WTC11 (cell line): ENCODE results near the gene PCDHB3. TPM values are rescaled to one million over a fixed set of nuclear protein-coding genes. Genes with fewer than 3 reads are reported as not detected.
A peak's percentile ranks its signal among the peaks of the same experiment; 100 is the strongest.
"Not testable (repeated sequence)": the region's sequence is repeated elsewhere in the genome, so short reads cannot be mapped to it uniquely, and the experiment has no call there.

Experiments used
- ATAC-seq: fragments of 200-7000 bp; cut with Tn5 transposase; 2 replicates; pipeline ENCODE4 v1.10.0; 2021; ENCODE audit warnings: mild to moderate bottlenecking, moderate library complexity
- CTCF ChIA-PET: fragments of 300-600 bp; sonication (Branson Sonifier 250); formaldehyde crosslinking; loops from one replicate; lab custom pipeline; 2021; ENCODE audit warnings: antibody characterized with exemption; lab: Charles Lee
- POLR2A ChIA-PET: fragments of 350-600 bp; sonication (Branson Sonifier 250); formaldehyde crosslinking; loops from one replicate; lab custom pipeline; 2021; ENCODE audit warnings: antibody characterized with exemption; lab: Charles Lee
- DNase-seq: peaks from one replicate; pipeline ENCODE4 v3.0.0; 2021; ENCODE audit warnings: low spot score
- H3K27ac Mint-ChIP-seq: 2 replicates; pipeline ENCODE4 v1.8.0; 2021; ENCODE audit warnings: mixed read lengths
- H3K27me3 Mint-ChIP-seq: 2 replicates; pipeline ENCODE4 v1.8.0; 2021; ENCODE audit warnings: low read depth, mild to moderate bottlenecking, moderate library complexity, mixed read lengths
- H3K36me3 Mint-ChIP-seq: 2 replicates; pipeline ENCODE4 v1.8.0; 2021; ENCODE audit warnings: mixed read lengths
- H3K4me1 Mint-ChIP-seq: 2 replicates; pipeline ENCODE4 v1.8.0; 2022; ENCODE audit warnings: mixed read lengths
- H3K4me3 Mint-ChIP-seq: 2 replicates; pipeline ENCODE4 v1.8.0; 2021; ENCODE audit warnings: mild to moderate bottlenecking, moderate library complexity, mixed read lengths
- H3K9me3 Mint-ChIP-seq: 2 replicates; pipeline ENCODE4 v1.8.0; 2021; ENCODE audit warnings: mixed read lengths
- ATF1 ChIP-seq: sonication (generic); formaldehyde crosslinking; IDR thresholded peaks from 2 replicates; pipeline ENCODE4 v1.8.1; 2023; ENCODE audit warnings: mild to moderate bottlenecking, moderate library complexity, missing genetic modification reagents
- ESRRA ChIP-seq: sonication (generic); formaldehyde crosslinking; IDR thresholded peaks from 2 replicates; pipeline ENCODE4 v1.8.1; 2022; ENCODE audit warnings: mild to moderate bottlenecking, missing genetic modification reagents, borderline replicate concordance
- FOXP1 ChIP-seq: sonication (generic); formaldehyde crosslinking; IDR thresholded peaks from 2 replicates; pipeline ENCODE4 v1.8.0; 2022; ENCODE audit warnings: missing genetic modification reagents, mild to moderate bottlenecking, moderate library complexity, borderline replicate concordance
- IRF2 ChIP-seq: sonication (generic); formaldehyde crosslinking; IDR thresholded peaks from 2 replicates; pipeline ENCODE4 v1.8.0; 2022; ENCODE audit warnings: low read depth, missing genetic modification reagents, borderline replicate concordance
- MXD4 ChIP-seq: fragments of 250-450 bp; sonication (Bioruptor Pico); IDR thresholded peaks from 2 replicates; pipeline ENCODE4 v1.8.0; 2021; ENCODE audit warnings: mild to moderate bottlenecking, moderate library complexity, borderline replicate concordance
- MYBL2 ChIP-seq: sonication (generic); formaldehyde crosslinking; IDR thresholded peaks from 2 replicates; pipeline ENCODE4 v1.8.1; 2023; ENCODE audit warnings: mild to moderate bottlenecking, moderate library complexity, missing genetic modification reagents
- SP1 ChIP-seq: sonication (generic); formaldehyde crosslinking; conservative IDR thresholded peaks from 2 replicates; pipeline ENCODE4 v1.8.1; 2022; ENCODE audit warnings: missing genetic modification reagents
- TCF7 ChIP-seq: sonication (generic); formaldehyde crosslinking; IDR thresholded peaks from 2 replicates; pipeline ENCODE4 v1.8.0; 2022; ENCODE audit warnings: mild to moderate bottlenecking, low read depth, missing genetic modification reagents, moderate library complexity
- TEAD4 ChIP-seq: sonication (generic); formaldehyde crosslinking; IDR thresholded peaks from 2 replicates; pipeline ENCODE4 v1.8.0; 2022; ENCODE audit warnings: mild to moderate bottlenecking, missing genetic modification reagents
- ZNF423 ChIP-seq: fragments of 250-450 bp; sonication (Bioruptor Pico); IDR thresholded peaks from 2 replicates; pipeline ENCODE4 v2.1.2; 2022; ENCODE audit warnings: mild to moderate bottlenecking, moderate library complexity
- total RNA-seq: library from RNA; stranded (reverse); gene quantifications from 3 replicates; pipeline ENCODE4 v1.2.3, GENCODE V29; 2021
- TF ChIP-seq, protein P1 (sequence below): fragments of 250-450 bp; sonication (Bioruptor Pico); IDR thresholded peaks from 2 replicates; pipeline ENCODE4 v1.9.0; 2021; ENCODE audit warnings: mild to moderate bottlenecking
- TF ChIP-seq, protein P2 (sequence below): sonication (generic); formaldehyde crosslinking; conservative IDR thresholded peaks from 2 replicates; pipeline ENCODE4 v1.8.1; 2023; ENCODE audit warnings: mild to moderate bottlenecking, low read depth, missing genetic modification reagents, moderate library complexity
- TF ChIP-seq, protein P3 (sequence below): sonication (generic); formaldehyde crosslinking; IDR thresholded peaks from 2 replicates; pipeline ENCODE4 v1.8.1; 2023; ENCODE audit warnings: mild to moderate bottlenecking, missing genetic modification reagents, moderate library complexity
- TF ChIP-seq, protein P4 (sequence below): sonication (generic); formaldehyde crosslinking; IDR thresholded peaks from 2 replicates; pipeline ENCODE4 v1.8.0; 2022; ENCODE audit warnings: mild to moderate bottlenecking, missing genetic modification reagents
- TF ChIP-seq, protein P5 (sequence below): fragments of 250-450 bp; sonication (Bioruptor Pico); IDR thresholded peaks from 2 replicates; pipeline ENCODE4 v1.9.0; 2021; ENCODE audit warnings: mild to moderate bottlenecking
- TF ChIP-seq, protein P6 (sequence below): sonication (generic); formaldehyde crosslinking; IDR thresholded peaks from 2 replicates; pipeline ENCODE4 v1.8.1; 2022; ENCODE audit warnings: mild to moderate bottlenecking, moderate library complexity, missing genetic modification reagents
- TF ChIP-seq, protein P7 (sequence below): fragments of 250-450 bp; sonication (Bioruptor Pico); IDR thresholded peaks from 2 replicates; pipeline ENCODE4 v1.9.0; 2021; ENCODE audit warnings: moderate library complexity, mild to moderate bottlenecking, inconsistent platforms, borderline replicate concordance
- TF ChIP-seq, protein P8 (sequence below): sonication (generic); formaldehyde crosslinking; IDR thresholded peaks from 2 replicates; pipeline ENCODE4 v1.8.1; 2023; ENCODE audit warnings: mild to moderate bottlenecking, missing genetic modification reagents, borderline replicate concordance

PCDHB3 gene
- total RNA-seq, 1 experiment from 2014 or later: 6.4 TPM

DNA sequence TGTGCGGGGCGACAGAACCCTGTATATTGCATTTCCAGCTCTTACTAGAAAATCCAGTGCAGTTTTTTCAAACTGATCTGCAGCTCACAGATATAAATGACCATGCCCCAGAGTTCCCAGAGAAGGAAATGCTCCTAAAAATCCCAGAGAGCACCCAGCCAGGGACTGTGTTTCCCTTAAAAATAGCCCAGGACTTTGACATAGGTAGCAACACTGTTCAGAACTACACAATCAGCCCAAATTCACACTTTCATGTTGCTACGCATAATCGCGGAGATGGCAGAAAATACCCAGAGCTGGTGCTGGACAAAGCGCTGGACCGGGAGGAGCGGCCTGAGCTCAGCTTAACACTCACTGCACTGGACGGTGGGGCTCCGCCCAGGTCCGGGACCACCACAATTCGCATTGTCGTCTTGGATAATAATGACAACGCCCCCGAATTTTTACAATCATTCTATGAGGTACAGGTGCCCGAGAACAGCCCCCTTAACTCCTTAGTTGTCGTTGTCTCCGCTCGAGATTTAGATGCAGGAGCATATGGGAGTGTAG is 35.5 kb downstream of the PCDHB3 start (continued):
- TF ChIP-seq, protein P1, sequence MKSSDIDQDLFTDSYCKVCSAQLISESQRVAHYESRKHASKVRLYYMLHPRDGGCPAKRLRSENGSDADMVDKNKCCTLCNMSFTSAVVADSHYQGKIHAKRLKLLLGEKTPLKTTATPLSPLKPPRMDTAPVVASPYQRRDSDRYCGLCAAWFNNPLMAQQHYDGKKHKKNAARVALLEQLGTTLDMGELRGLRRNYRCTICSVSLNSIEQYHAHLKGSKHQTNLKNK (CRISPR knock-in tag): no peak
- TF ChIP-seq ESRRA (no peak), ZNF423 (CRISPR knock-in tag) (no peak), TEAD4 (CRISPR knock-in tag) (no peak), MXD4 (CRISPR knock-in tag) (no peak)
- TF ChIP-seq, protein P2, sequence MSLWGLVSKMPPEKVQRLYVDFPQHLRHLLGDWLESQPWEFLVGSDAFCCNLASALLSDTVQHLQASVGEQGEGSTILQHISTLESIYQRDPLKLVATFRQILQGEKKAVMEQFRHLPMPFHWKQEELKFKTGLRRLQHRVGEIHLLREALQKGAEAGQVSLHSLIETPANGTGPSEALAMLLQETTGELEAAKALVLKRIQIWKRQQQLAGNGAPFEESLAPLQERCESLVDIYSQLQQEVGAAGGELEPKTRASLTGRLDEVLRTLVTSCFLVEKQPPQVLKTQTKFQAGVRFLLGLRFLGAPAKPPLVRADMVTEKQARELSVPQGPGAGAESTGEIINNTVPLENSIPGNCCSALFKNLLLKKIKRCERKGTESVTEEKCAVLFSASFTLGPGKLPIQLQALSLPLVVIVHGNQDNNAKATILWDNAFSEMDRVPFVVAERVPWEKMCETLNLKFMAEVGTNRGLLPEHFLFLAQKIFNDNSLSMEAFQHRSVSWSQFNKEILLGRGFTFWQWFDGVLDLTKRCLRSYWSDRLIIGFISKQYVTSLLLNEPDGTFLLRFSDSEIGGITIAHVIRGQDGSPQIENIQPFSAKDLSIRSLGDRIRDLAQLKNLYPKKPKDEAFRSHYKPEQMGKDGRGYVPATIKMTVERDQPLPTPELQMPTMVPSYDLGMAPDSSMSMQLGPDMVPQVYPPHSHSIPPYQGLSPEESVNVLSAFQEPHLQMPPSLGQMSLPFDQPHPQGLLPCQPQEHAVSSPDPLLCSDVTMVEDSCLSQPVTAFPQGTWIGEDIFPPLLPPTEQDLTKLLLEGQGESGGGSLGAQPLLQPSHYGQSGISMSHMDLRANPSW: no peak
- TF ChIP-seq, protein P3, sequence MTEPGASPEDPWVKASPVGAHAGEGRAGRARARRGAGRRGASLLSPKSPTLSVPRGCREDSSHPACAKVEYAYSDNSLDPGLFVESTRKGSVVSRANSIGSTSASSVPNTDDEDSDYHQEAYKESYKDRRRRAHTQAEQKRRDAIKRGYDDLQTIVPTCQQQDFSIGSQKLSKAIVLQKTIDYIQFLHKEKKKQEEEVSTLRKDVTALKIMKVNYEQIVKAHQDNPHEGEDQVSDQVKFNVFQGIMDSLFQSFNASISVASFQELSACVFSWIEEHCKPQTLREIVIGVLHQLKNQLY: no peak

DNA sequence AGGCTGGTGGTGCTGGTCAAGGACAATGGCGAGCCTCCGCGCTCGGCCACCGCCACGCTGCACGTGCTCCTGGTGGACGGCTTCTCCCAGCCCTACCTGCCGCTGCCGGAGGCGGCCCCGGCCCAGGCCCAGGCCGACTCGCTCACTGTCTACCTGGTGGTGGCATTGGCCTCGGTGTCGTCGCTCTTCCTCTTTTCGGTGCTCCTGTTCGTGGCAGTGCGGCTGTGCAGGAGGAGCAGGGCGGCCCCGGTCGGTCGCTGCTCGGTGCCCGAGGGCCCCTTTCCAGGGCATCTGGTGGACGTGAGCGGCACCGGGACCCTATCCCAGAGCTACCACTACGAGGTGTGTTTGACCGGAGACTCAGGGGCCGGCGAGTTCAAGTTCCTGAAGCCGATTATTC is 37.1 kb downstream of the PCDHB3 start:
- H3K27me3 Mint-ChIP-seq, ATAC-seq, DNase-seq, H3K4me3 Mint-ChIP-seq, CTCF ChIA-PET, H3K27ac Mint-ChIP-seq, H3K4me1 Mint-ChIP-seq, POLR2A ChIA-PET: not testable (repeated sequence)
- H3K36me3 Mint-ChIP-seq: peaks cover 24% of the 10 kb centered on the region
- peaks cover 36% of the 10 kb centered on the region for H3K9me3 Mint-ChIP-seq

DNA sequence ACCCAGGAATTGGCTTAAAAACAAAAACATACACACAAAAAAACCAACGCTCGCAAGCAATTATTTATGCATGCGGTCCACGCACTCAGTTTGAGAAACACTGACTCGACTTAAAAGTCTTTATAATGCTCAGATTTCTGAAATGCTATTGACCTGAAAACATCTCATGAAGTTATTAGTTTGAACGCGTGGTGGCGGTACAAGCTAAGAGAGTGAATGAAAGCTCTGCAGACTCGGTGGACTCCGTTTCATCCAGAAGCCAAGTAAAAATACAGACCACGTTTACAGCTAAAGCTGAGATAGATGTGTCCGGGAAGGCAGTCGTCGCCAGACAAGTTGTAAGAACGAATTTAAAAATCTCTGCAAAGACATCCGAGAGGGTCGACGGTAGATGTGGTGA is 49.5 kb downstream of the PCDHB3 start, which contains the start of gene PCDHB6:
PCDHB6 (plus strand) TSS at position 246 of the 400 bp plus-strand sequence. CDS start 201 bp downstream, outside the sequence.
- Mint-ChIP-seq H3K27ac (no peak within 1 kb of the TSS), H3K4me3 (no peak within 1 kb of the TSS), H3K4me1 (no peaks in the 10 kb centered on the region), H3K36me3 (peaks cover 15% of the 10 kb centered on the region), H3K9me3 (peaks cover 18% of the 10 kb centered on the region), H3K27me3 (peaks cover 4% of the 10 kb centered on the region; the same call in 1 of the 2 replicates)
- DNase-seq (no peak), ATAC-seq (peak; percentile 74)
- ChIA-PET CTCF (interaction anchor here (0.6 to 1.8 kb wide), 20 partner anchors 8 to 414 kb away, joined by 3 to 22 read pairs (median 4); partner anchors contain the start of genes PCDHA8, PCDHB10, PCDHB11 and PCDHB14), POLR2A (no interaction called here)
- TF ChIP-seq IRF2 (CRISPR knock-in tag) (no peak), MYBL2 (no peak), FOXP1 (CRISPR knock-in tag) (no peak), TCF7 (no peak), ATF1 (no peak), SP1 (CRISPR knock-in tag) (no peak)
- TF ChIP-seq, protein P4, sequence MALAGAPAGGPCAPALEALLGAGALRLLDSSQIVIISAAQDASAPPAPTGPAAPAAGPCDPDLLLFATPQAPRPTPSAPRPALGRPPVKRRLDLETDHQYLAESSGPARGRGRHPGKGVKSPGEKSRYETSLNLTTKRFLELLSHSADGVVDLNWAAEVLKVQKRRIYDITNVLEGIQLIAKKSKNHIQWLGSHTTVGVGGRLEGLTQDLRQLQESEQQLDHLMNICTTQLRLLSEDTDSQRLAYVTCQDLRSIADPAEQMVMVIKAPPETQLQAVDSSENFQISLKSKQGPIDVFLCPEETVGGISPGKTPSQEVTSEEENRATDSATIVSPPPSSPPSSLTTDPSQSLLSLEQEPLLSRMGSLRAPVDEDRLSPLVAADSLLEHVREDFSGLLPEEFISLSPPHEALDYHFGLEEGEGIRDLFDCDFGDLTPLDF (CRISPR knock-in tag): no peak
- TF ChIP-seq, protein P5, sequence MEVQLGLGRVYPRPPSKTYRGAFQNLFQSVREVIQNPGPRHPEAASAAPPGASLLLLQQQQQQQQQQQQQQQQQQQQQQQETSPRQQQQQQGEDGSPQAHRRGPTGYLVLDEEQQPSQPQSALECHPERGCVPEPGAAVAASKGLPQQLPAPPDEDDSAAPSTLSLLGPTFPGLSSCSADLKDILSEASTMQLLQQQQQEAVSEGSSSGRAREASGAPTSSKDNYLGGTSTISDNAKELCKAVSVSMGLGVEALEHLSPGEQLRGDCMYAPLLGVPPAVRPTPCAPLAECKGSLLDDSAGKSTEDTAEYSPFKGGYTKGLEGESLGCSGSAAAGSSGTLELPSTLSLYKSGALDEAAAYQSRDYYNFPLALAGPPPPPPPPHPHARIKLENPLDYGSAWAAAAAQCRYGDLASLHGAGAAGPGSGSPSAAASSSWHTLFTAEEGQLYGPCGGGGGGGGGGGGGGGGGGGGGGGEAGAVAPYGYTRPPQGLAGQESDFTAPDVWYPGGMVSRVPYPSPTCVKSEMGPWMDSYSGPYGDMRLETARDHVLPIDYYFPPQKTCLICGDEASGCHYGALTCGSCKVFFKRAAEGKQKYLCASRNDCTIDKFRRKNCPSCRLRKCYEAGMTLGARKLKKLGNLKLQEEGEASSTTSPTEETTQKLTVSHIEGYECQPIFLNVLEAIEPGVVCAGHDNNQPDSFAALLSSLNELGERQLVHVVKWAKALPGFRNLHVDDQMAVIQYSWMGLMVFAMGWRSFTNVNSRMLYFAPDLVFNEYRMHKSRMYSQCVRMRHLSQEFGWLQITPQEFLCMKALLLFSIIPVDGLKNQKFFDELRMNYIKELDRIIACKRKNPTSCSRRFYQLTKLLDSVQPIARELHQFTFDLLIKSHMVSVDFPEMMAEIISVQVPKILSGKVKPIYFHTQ (CRISPR knock-in tag): no peak
- TF ChIP-seq, protein P6, sequence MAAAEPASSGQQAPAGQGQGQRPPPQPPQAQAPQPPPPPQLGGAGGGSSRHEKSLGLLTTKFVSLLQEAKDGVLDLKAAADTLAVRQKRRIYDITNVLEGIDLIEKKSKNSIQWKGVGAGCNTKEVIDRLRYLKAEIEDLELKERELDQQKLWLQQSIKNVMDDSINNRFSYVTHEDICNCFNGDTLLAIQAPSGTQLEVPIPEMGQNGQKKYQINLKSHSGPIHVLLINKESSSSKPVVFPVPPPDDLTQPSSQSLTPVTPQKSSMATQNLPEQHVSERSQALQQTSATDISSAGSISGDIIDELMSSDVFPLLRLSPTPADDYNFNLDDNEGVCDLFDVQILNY (CRISPR knock-in tag): no peak
- TF ChIP-seq, protein P7, sequence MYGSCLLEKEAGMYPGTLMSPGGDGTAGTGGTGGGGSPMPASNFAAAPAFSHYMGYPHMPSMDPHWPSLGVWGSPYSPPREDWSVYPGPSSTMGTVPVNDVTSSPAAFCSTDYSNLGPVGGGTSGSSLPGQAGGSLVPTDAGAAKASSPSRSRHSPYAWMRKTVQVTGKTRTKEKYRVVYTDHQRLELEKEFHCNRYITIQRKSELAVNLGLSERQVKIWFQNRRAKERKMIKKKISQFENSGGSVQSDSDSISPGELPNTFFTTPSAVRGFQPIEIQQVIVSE: no peak
- TF ChIP-seq, protein P8, sequence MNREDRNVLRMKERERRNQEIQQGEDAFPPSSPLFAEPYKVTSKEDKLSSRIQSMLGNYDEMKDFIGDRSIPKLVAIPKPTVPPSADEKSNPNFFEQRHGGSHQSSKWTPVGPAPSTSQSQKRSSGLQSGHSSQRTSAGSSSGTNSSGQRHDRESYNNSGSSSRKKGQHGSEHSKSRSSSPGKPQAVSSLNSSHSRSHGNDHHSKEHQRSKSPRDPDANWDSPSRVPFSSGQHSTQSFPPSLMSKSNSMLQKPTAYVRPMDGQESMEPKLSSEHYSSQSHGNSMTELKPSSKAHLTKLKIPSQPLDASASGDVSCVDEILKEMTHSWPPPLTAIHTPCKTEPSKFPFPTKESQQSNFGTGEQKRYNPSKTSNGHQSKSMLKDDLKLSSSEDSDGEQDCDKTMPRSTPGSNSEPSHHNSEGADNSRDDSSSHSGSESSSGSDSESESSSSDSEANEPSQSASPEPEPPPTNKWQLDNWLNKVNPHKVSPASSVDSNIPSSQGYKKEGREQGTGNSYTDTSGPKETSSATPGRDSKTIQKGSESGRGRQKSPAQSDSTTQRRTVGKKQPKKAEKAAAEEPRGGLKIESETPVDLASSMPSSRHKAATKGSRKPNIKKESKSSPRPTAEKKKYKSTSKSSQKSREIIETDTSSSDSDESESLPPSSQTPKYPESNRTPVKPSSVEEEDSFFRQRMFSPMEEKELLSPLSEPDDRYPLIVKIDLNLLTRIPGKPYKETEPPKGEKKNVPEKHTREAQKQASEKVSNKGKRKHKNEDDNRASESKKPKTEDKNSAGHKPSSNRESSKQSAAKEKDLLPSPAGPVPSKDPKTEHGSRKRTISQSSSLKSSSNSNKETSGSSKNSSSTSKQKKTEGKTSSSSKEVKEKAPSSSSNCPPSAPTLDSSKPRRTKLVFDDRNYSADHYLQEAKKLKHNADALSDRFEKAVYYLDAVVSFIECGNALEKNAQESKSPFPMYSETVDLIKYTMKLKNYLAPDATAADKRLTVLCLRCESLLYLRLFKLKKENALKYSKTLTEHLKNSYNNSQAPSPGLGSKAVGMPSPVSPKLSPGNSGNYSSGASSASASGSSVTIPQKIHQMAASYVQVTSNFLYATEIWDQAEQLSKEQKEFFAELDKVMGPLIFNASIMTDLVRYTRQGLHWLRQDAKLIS (CRISPR knock-in tag): no peak
